Measurements from ENCODE around the gene HBD. TPM values are rescaled to one million over a fixed set of nuclear protein-coding genes. Genes with fewer than 3 reads are reported as not detected.

HBD gene
- total RNA-seq, 1 experiment from 2014 or later: not detected

DNA sequence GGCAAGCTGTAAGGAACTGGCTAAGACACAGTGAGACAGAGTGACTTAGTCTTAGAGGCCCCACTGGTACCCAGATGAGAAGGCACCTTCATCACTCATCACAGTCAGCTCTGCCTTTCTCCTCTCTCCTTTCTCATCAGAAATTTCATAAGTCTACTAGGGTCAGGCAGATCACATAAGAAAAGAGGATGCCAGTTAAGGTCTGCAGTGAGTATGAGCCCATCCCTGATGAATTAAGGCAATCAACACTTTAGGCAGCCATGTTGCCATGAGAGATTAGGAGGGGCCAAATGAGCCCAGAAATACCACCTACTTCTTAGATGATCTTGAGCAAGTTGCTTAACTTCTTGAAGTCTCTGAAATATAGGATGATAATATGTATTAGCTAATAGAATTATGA lies 47.3 kb upstream of the HBD start:
- Histone ChIP-seq H2AFZ (ENCODE audit: low read depth, low read length, poor library complexity, severe bottlenecking) (no peak overlapping the region), H3K4me1 (ENCODE audit: control insufficient read depth in 1 of 2, insufficient read depth in 2 of 2, low read length in 2 of 2) (peaks cover 18 to 39% of the 10 kb centered on the region in 2 experiments), H3K9ac (ENCODE audit: low read length) (no peak overlapping the region), H3K79me2 (ENCODE audit: insufficient read depth, low read length) (no peaks in the 10 kb centered on the region), H3K4me2 (ENCODE audit: low read length) (no peak overlapping the region; the same call in 1 of the 2 replicates), H3K36me3 (ENCODE audit: control insufficient read depth in 1 of 2, insufficient read depth in 2 of 2, low read length in 2 of 2) (no peaks in the 10 kb centered on the region; a peak in 1 of 4 replicates), H3K27ac (ENCODE audit: low read depth, low read length) (peak overlapping the region; percentile 26; the same call in 1 of the 2 replicates), H3K4me3 (replicated peaks in 1 of 2; ENCODE audit: low read depth in 1 of 2, low read length in 2 of 2) (no peak overlapping the region), H3K27me3 (ENCODE audit: insufficient read depth, low read length) (no peaks in the 10 kb centered on the region), H3K9me2 (ENCODE audit: insufficient read depth) (no peaks in the 10 kb centered on the region), H3K9me3 (ENCODE audit: control insufficient read depth in 1 of 2, insufficient read depth in 1 of 2, low read depth in 1 of 2, low read length in 2 of 2) (no peaks in the 10 kb centered on the region), H4K20me1 (ENCODE audit: insufficient read depth) (no peaks in the 10 kb centered on the region)
- ATAC-seq (no peak), DNase-seq (ENCODE audit: low read depth, low spot score) (no peak)
- TF ChIP-seq, protein P1, sequence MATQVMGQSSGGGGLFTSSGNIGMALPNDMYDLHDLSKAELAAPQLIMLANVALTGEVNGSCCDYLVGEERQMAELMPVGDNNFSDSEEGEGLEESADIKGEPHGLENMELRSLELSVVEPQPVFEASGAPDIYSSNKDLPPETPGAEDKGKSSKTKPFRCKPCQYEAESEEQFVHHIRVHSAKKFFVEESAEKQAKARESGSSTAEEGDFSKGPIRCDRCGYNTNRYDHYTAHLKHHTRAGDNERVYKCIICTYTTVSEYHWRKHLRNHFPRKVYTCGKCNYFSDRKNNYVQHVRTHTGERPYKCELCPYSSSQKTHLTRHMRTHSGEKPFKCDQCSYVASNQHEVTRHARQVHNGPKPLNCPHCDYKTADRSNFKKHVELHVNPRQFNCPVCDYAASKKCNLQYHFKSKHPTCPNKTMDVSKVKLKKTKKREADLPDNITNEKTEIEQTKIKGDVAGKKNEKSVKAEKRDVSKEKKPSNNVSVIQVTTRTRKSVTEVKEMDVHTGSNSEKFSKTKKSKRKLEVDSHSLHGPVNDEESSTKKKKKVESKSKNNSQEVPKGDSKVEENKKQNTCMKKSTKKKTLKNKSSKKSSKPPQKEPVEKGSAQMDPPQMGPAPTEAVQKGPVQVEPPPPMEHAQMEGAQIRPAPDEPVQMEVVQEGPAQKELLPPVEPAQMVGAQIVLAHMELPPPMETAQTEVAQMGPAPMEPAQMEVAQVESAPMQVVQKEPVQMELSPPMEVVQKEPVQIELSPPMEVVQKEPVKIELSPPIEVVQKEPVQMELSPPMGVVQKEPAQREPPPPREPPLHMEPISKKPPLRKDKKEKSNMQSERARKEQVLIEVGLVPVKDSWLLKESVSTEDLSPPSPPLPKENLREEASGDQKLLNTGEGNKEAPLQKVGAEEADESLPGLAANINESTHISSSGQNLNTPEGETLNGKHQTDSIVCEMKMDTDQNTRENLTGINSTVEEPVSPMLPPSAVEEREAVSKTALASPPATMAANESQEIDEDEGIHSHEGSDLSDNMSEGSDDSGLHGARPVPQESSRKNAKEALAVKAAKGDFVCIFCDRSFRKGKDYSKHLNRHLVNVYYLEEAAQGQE (IDR thresholded peaks at IDR 0.05; ENCODE audit: low read depth): no peak
- TF ChIP-seq SP1 (IDR thresholded peaks at IDR 0.05; ENCODE audit: low read depth) (no peak), SIN3A (IDR thresholded peaks at IDR 0.05; ENCODE audit: low read depth) (no peak), JUND (IDR thresholded peaks at IDR 0.05) (no peak), ELF1 (IDR thresholded peaks at IDR 0.05; ENCODE audit: borderline replicate concordance, low read depth) (no peak), TCF7L2 (IDR thresholded peaks at IDR 0.05; ENCODE audit: borderline replicate concordance, extremely low read depth, insufficient read depth, insufficient read length) (no peak), YY1 (IDR thresholded peaks at IDR 0.05; ENCODE audit: extremely low read depth, insufficient replicate concordance, low read depth, low read length) (no peak), CEBPB (IDR thresholded peaks at IDR 0.05; ENCODE audit: low read depth) (no peak), EGR1 (IDR thresholded peaks at IDR 0.05; ENCODE audit: low read depth) (no peak), ZNF274 (IDR thresholded peaks at IDR 0.05; ENCODE audit: low read depth, low read length) (no peak), CBX3 (IDR thresholded peaks at IDR 0.05; ENCODE audit: low read depth) (no peak)
- TF ChIP-seq, protein P2, sequence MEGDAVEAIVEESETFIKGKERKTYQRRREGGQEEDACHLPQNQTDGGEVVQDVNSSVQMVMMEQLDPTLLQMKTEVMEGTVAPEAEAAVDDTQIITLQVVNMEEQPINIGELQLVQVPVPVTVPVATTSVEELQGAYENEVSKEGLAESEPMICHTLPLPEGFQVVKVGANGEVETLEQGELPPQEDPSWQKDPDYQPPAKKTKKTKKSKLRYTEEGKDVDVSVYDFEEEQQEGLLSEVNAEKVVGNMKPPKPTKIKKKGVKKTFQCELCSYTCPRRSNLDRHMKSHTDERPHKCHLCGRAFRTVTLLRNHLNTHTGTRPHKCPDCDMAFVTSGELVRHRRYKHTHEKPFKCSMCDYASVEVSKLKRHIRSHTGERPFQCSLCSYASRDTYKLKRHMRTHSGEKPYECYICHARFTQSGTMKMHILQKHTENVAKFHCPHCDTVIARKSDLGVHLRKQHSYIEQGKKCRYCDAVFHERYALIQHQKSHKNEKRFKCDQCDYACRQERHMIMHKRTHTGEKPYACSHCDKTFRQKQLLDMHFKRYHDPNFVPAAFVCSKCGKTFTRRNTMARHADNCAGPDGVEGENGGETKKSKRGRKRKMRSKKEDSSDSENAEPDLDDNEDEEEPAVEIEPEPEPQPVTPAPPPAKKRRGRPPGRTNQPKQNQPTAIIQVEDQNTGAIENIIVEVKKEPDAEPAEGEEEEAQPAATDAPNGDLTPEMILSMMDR (IDR thresholded peaks at IDR 0.05 in 2 of 3, conservative IDR thresholded peaks at IDR 0.05 in 1 of 3; ENCODE audit: borderline replicate concordance in 1 of 3, insufficient read depth in 1 of 3, low read depth in 2 of 3, low read length in 2 of 3): no peak
- TF ChIP-seq, protein P3, sequence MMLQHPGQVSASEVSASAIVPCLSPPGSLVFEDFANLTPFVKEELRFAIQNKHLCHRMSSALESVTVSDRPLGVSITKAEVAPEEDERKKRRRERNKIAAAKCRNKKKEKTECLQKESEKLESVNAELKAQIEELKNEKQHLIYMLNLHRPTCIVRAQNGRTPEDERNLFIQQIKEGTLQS (IDR thresholded peaks at IDR 0.05): no peak
- intact Hi-C loops (cut with micrococcal nuclease): no loop called here
- CTCF ChIA-PET: interaction anchor here (1.6 kb wide), 1 partner anchor 10 kb away, joined by 6 read pairs; no protein-coding TSS in a partner anchor
- POLR2A ChIA-PET: no interaction called here
- BruUV-seq (replicated peaks): no TSS peak
- RAD21 ChIA-PET (ENCODE audit: low non-redundant PET in 1 of 2, low total read pairs in 2 of 2, uncharacterized antibody in 2 of 2, unreplicated experiment in 2 of 2): no interaction called here

Measured in HCT116 (cell line).